Psoas muscle (tissue), 8 donors: ENCODE data around the gene FAM9B. TPM values are rescaled to one million over a fixed set of nuclear protein-coding genes. Genes with fewer than 3 reads are reported as not detected.

ENCODE experiments used
- ATAC-seq, 4 donors: fragments of 200-7000 bp; cut with Tn5 transposase; one replicate each; pipeline ENCODE4 v1.9.1; 2020; ENCODE audit warnings: moderate library complexity in 3 of 4, mild to moderate bottlenecking in 2 of 4
- DNase-seq, 2 donors: peaks; one replicate each; pipeline ENCODE4 v3.0.0-alpha.2; 2020
- H3K27ac ChIP-seq: fragments of 200-600 bp; one replicate; pipeline ENCODE4 v1.8.0; 2022
- H3K27me3 ChIP-seq, 3 donors: fragments of 200-600 bp in 1 of 3; one replicate each; pipeline versions ENCODE4 v1.6.1 to v1.8.0; 2013 to 2022; ENCODE audit warnings: low read length in 2 of 3, mild to moderate bottlenecking in 2 of 3, moderate library complexity in 1 of 3; ENCODE audit not compliant: insufficient read depth in 3 of 3
- H3K36me3 ChIP-seq, 2 donors: fragments of 200-600 bp in 1 of 2; one replicate each; pipeline versions ENCODE4 v1.6.1 to v1.8.0; 2013 to 2022; ENCODE audit warnings: low read depth in 1 of 2, mild to moderate bottlenecking in 1 of 2, moderate library complexity in 1 of 2; ENCODE audit not compliant: insufficient read depth in 1 of 2
- H3K4me1 ChIP-seq: fragments of 200-600 bp; one replicate; pipeline ENCODE4 v1.8.0; 2022
- H3K4me3 ChIP-seq: fragments of 200-600 bp; one replicate; pipeline ENCODE4 v1.8.0; 2022; ENCODE audit warnings: mild to moderate bottlenecking
- H3K9me3 ChIP-seq: fragments of 200-600 bp; one replicate; pipeline ENCODE4 v1.8.0; 2022
- WGBS, 3 donors: extraction: QIAGEN DNeasy Blood & Tissue Kit; methylation state at CpG; one replicate each; pipeline versions ENCODE4 v1.1.6 to v1.1.7; 2013; 5-methylcytosine and 5-hydroxymethylcytosine counted together
- intact Hi-C, 2 donors: fragments of 100-400 bp; cut with DNase I; formaldehyde crosslinking; loops; one replicate each; pipeline versions ENCODE4 v1.11.0 to v1.14.2; 2022
- polyA plus RNA-seq, 3 donors: library from polyadenylated mRNA; stranded (reverse); fragments of 200-250 nt; gene quantifications; one replicate each; pipeline ENCODE4 v1.2.3, GENCODE V29; 2013
- total RNA-seq, 4 donors: library from RNA; stranded (reverse); fragmentation: NEBNext Ultra II Directional in 2 of 4; extraction: Animal tissue kit (Norgen Biotek cat#: 25700) in 2 of 4; gene quantifications; one replicate each; pipeline versions ENCODE4 v1.2.1 to v1.2.4, GENCODE V29; 2021 to 2023
- TF ChIP-seq, protein P1 (sequence below): fragments of 200-600 bp; IDR thresholded peaks from one replicate; pipeline ENCODE4 v1.8.0; 2022; ENCODE audit warnings: antibody characterized with exemption
- donor health status: healthy with polysubstance abuse.
- donor health status: DM: no; HTN: no; CAD: no; lungs with moderate emphysema.
- donor health status: Bipolar disorder and iron deficiency.
- donor health status: healthy.
- donor health status: DM: yes; HTN: yes; CAD: no.
- donor health status: DM: no; HTN: no; CAD: no.
- donor health status: DM: no; HTN: no; CAD: no.
- donor health status: DM: yes; HTN: yes; CAD: no.

FAM9B gene
- total and polyA plus RNA-seq, 7 donors: not detected

DNA sequence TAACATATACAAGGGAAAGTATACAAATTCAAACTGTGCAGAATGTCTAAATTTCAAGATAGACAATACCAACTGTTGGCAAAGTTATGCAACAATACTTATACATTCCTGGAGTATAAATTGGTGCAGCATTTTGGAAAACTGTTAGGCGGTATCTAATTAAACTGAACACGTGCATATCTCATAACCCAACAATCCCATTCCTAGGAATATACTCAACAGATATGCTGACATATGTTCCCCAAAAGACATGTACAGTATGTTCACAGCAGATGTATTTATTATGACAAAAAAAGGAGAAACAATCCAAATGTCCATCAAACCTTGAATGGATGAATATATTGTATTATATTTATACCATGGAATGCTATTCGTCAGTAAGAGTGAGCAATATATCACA, 16.4 kb upstream of the FAM9B start:
- TF ChIP-seq, protein P1, sequence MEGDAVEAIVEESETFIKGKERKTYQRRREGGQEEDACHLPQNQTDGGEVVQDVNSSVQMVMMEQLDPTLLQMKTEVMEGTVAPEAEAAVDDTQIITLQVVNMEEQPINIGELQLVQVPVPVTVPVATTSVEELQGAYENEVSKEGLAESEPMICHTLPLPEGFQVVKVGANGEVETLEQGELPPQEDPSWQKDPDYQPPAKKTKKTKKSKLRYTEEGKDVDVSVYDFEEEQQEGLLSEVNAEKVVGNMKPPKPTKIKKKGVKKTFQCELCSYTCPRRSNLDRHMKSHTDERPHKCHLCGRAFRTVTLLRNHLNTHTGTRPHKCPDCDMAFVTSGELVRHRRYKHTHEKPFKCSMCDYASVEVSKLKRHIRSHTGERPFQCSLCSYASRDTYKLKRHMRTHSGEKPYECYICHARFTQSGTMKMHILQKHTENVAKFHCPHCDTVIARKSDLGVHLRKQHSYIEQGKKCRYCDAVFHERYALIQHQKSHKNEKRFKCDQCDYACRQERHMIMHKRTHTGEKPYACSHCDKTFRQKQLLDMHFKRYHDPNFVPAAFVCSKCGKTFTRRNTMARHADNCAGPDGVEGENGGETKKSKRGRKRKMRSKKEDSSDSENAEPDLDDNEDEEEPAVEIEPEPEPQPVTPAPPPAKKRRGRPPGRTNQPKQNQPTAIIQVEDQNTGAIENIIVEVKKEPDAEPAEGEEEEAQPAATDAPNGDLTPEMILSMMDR: no peak
- WGBS, 3 donors: 75 to 81% (median 76%) methylated on average over 3 of the region's 3 CpGs
- Histone ChIP-seq H3K4me1 (no peaks in the 10 kb centered on the region), H3K27ac (no peak overlapping the region), H3K36me3 (no peaks in the 10 kb centered on the region), H3K4me3 (no peak overlapping the region), H3K9me3 (no peaks in the 10 kb centered on the region), H3K27me3 (peaks cover 0 to 4% (median 0%) of the 10 kb centered on the region in 3 donors)
- ATAC-seq (no peak), DNase-seq (no peak)
- intact Hi-C loops: no loop called here

DNA sequence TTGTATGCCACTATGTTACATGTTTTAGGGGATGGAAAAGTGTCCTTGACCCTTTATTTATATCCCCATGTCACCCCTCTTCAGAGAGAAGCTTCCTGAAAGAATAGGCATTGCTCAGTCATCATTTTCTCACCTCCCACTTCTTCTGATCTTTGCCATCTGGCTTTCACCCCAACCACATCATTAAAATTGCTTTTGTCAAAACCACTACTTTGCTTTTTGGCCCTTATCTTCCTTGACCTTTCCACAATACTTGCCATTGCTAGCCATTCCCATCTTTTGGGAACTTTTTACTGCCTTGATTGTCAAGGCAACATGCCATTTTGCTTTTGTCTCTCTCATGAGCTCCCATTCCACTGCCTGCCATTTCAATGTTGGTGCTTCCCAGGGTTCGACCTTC, 14.9 kb upstream of the FAM9B start:
- WGBS, 3 donors: 72 to 100% (median 91%) methylated on average over 1 of the region's 1 CpG

DNA sequence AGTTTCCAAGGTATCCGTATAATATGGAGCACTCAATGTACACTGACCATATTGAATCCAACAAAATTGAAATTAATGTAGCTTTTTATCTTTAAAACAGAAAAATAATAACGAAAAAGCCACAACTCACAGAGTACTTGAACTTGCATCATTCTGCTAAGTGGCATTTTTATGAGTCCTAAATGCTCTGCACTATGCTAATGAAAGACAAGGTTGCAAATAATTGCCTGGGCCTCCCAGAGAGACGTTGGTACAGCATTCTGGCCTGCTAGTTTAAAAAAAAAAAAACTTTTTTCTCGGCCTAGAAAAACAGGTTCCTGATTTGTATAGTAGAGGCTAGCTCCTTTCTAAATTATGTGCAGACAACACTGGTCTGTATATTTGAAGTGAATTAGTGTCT, 4.3 kb upstream of the FAM9B start:
- ATAC-seq (no peak), DNase-seq (no peak)
- H3K27me3 ChIP-seq: no peaks in the 10 kb centered on the region
- H3K4me1 ChIP-seq: no peaks in the 10 kb centered on the region
- WGBS, 3 donors: 75 to 83% (median 77%) methylated on average over 4 of the region's 4 CpGs
- H3K36me3 ChIP-seq: no peaks in the 10 kb centered on the region
- TF ChIP-seq, protein P1: no peak
- no peak overlapping the region for H3K4me3 ChIP-seq
- H3K9me3 ChIP-seq: no peaks in the 10 kb centered on the region
- intact Hi-C loops: no loop called here
- H3K27ac ChIP-seq: no peak overlapping the region

More for the DNA sequence above, 14.9 kb upstream of the FAM9B start:
- Histone ChIP-seq H3K9me3 (no peaks in the 10 kb centered on the region), H3K4me3 (no peak overlapping the region), H3K36me3 (no peaks in the 10 kb centered on the region), H3K27me3 (peaks cover 0 to 4% (median 0%) of the 10 kb centered on the region in 3 donors), H3K4me1 (no peaks in the 10 kb centered on the region), H3K27ac (no peak overlapping the region)
- DNase-seq: no peak
- no peak for ATAC-seq
- intact Hi-C loops: no loop called here
- TF ChIP-seq, protein P1: no peak

DNA sequence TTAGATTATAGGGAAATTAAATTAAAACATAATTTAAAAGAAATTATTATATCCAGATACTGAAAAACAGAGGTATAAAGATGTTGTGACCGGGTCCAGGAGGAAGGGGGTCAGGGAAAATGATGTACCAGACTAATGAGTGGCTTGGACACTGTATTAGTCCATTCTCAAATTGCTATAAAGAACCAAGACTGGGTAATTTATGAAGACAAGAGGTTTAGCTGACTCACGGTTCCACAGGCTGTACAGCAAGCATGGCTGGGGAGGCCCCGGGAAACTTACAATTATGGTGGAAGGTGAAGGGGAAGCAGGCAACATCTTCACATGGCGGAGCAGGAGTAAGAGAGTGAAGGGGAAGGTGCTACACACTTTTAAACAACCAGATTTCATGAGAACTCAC, 3.4 kb upstream of the FAM9B start:
- H3K4me1 ChIP-seq: no peaks in the 10 kb centered on the region
- TF ChIP-seq, protein P1: no peak
- intact Hi-C loops: no loop called here
- no peak overlapping the region for H3K4me3 ChIP-seq
- H3K27ac ChIP-seq: no peak overlapping the region
- H3K27me3 ChIP-seq: no peaks in the 10 kb centered on the region
- H3K36me3 ChIP-seq: no peaks in the 10 kb centered on the region
- 62 to 77% (median 70%) methylated on average over 4 of the region's 4 CpGs for WGBS, 3 donors
- no peak for DNase-seq
- ATAC-seq: no peak
- no peaks in the 10 kb centered on the region for H3K9me3 ChIP-seq

DNA sequence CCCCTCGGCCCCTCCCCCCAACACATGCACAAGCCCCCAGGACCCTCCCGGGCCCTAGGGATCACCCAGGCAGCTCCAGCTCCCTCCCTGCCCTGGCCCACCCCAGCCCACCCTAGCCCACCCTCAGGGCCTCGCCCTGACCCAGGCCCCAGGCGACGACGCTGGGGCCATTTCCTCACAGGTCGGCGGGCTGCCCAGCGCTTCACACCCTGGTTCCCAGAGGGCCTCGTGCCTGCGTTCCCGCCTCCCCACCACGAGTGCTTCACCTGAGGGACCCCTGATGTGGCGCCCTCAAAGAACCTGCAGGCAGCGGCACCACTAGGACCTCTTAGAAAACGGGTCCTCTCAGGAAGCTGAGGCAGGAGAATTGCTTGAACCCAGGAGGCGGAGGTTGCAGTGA, 341 bp downstream of the FAM9B start:
- no peak for ATAC-seq
- intact Hi-C loops: no loop called here

More for the DNA sequence above, 341 bp downstream of the FAM9B start:
- Histone ChIP-seq H3K27ac (no peak overlapping the region), H3K27me3 (no peaks in the 10 kb centered on the region), H3K36me3 (no peaks in the 10 kb centered on the region), H3K9me3 (no peaks in the 10 kb centered on the region), H3K4me3 (no peak overlapping the region), H3K4me1 (no peaks in the 10 kb centered on the region)
- no peak for DNase-seq
- TF ChIP-seq, protein P1: no peak
- WGBS, 3 donors: 91 to 95% (median 93%) methylated on average over 14 to 17 of the region's 17 CpGs
